ENCODE measurements around the gene TIMM10B. TPM values are rescaled to one million over a fixed set of nuclear protein-coding genes. Genes with fewer than 3 reads are reported as not detected.

TIMM10B gene
- total and polyA plus RNA-seq, 2 of the 13 experiments (the other 11 are each of a cell fraction or from before 2014, with no cell fraction given) = 34.9 to 39.5 TPM

DNA sequence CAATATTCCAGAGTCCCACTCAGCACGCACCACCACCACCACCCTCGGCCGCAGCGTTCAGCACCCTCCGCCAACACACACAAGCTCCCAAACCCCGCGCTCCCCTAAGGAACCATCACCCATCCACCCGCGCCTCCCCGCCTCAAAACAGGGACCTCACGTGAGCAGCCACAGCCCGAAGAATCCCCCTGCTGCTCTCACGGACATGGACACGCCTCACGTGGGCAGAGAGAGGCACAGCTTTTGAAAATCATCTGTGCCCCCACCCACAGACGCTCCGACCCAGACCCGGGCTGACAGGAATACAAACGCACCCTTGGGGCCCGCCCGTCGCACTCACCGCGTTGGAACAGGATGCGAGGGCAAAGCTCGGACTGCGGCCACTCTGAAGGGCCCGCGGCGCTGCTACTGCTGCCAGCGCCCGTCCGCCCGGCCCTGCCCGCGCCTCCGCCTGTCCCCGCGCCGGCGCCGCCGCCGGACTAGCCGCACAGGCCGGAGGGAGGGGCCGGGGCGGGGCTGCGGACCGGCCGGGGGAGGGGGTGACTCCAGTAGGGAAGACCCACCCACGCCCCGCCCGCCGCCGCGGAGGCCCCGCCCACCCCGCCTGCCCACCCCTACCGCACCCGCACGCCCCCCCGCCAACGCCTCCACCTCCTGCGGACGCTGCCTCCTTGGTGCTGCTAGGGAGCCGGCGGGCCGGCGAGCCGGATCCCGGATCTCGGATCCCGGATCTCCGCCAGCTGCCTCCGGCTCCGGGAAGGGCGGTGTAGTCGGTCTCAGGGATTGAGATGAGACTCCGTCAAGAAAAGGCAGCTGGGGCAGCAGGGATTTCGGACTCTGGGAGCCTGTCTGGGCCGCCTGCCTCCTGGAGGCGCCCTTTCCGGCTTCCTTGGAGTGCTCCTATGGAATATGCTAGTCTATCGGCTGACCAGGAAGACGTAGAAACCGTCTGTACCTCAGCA, 7.6 kb upstream of the TIMM10B start, which contains the start of gene TRIM3 (continued):
- TF ChIP-seq, protein P1, sequence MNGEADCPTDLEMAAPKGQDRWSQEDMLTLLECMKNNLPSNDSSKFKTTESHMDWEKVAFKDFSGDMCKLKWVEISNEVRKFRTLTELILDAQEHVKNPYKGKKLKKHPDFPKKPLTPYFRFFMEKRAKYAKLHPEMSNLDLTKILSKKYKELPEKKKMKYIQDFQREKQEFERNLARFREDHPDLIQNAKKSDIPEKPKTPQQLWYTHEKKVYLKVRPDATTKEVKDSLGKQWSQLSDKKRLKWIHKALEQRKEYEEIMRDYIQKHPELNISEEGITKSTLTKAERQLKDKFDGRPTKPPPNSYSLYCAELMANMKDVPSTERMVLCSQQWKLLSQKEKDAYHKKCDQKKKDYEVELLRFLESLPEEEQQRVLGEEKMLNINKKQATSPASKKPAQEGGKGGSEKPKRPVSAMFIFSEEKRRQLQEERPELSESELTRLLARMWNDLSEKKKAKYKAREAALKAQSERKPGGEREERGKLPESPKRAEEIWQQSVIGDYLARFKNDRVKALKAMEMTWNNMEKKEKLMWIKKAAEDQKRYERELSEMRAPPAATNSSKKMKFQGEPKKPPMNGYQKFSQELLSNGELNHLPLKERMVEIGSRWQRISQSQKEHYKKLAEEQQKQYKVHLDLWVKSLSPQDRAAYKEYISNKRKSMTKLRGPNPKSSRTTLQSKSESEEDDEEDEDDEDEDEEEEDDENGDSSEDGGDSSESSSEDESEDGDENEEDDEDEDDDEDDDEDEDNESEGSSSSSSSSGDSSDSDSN (CRISPR knock-in tag; IDR thresholded peaks at IDR 0.05) = peak; percentile 18; the same call in 1 of the 2 replicates
- TF ChIP-seq, protein P2, sequence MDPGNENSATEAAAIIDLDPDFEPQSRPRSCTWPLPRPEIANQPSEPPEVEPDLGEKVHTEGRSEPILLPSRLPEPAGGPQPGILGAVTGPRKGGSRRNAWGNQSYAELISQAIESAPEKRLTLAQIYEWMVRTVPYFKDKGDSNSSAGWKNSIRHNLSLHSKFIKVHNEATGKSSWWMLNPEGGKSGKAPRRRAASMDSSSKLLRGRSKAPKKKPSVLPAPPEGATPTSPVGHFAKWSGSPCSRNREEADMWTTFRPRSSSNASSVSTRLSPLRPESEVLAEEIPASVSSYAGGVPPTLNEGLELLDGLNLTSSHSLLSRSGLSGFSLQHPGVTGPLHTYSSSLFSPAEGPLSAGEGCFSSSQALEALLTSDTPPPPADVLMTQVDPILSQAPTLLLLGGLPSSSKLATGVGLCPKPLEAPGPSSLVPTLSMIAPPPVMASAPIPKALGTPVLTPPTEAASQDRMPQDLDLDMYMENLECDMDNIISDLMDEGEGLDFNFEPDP (CRISPR knock-in tag; conservative IDR thresholded peaks at IDR 0.05) = no peak
- no peak for TF ChIP-seq REPIN1 (CRISPR knock-in tag; IDR thresholded peaks at IDR 0.05; ENCODE audit: borderline replicate concordance, low read depth)
- TF ChIP-seq, protein P3, sequence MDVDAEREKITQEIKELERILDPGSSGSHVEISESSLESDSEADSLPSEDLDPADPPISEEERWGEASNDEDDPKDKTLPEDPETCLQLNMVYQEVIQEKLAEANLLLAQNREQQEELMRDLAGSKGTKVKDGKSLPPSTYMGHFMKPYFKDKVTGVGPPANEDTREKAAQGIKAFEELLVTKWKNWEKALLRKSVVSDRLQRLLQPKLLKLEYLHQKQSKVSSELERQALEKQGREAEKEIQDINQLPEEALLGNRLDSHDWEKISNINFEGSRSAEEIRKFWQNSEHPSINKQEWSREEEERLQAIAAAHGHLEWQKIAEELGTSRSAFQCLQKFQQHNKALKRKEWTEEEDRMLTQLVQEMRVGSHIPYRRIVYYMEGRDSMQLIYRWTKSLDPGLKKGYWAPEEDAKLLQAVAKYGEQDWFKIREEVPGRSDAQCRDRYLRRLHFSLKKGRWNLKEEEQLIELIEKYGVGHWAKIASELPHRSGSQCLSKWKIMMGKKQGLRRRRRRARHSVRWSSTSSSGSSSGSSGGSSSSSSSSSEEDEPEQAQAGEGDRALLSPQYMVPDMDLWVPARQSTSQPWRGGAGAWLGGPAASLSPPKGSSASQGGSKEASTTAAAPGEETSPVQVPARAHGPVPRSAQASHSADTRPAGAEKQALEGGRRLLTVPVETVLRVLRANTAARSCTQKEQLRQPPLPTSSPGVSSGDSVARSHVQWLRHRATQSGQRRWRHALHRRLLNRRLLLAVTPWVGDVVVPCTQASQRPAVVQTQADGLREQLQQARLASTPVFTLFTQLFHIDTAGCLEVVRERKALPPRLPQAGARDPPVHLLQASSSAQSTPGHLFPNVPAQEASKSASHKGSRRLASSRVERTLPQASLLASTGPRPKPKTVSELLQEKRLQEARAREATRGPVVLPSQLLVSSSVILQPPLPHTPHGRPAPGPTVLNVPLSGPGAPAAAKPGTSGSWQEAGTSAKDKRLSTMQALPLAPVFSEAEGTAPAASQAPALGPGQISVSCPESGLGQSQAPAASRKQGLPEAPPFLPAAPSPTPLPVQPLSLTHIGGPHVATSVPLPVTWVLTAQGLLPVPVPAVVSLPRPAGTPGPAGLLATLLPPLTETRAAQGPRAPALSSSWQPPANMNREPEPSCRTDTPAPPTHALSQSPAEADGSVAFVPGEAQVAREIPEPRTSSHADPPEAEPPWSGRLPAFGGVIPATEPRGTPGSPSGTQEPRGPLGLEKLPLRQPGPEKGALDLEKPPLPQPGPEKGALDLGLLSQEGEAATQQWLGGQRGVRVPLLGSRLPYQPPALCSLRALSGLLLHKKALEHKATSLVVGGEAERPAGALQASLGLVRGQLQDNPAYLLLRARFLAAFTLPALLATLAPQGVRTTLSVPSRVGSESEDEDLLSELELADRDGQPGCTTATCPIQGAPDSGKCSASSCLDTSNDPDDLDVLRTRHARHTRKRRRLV (CRISPR knock-in tag; IDR thresholded peaks at IDR 0.05) = 0 out of 2 replicates have a peak, but pooled peaks have one; percentile 29
- TF ChIP-seq ZNF501 (CRISPR knock-in tag; IDR thresholded peaks at IDR 0.05) = no peak; the same call in 1 of the 2 replicates
- peak; percentile 60 for TF ChIP-seq BHLHE40 (IDR thresholded peaks at IDR 0.05; ENCODE audit: low read length)
- TF ChIP-seq, protein P4, sequence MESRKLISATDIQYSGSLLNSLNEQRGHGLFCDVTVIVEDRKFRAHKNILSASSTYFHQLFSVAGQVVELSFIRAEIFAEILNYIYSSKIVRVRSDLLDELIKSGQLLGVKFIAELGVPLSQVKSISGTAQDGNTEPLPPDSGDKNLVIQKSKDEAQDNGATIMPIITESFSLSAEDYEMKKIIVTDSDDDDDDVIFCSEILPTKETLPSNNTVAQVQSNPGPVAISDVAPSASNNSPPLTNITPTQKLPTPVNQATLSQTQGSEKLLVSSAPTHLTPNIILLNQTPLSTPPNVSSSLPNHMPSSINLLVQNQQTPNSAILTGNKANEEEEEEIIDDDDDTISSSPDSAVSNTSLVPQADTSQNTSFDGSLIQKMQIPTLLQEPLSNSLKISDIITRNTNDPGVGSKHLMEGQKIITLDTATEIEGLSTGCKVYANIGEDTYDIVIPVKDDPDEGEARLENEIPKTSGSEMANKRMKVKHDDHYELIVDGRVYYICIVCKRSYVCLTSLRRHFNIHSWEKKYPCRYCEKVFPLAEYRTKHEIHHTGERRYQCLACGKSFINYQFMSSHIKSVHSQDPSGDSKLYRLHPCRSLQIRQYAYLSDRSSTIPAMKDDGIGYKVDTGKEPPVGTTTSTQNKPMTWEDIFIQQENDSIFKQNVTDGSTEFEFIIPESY (CRISPR knock-in tag; IDR thresholded peaks at IDR 0.05) = no peak
- no peak for TF ChIP-seq U2AF2 (IDR thresholded peaks at IDR 0.05; ENCODE audit: low read depth, low read length)
- TF ChIP-seq ZNF83 (CRISPR knock-in tag; IDR thresholded peaks at IDR 0.05; ENCODE audit: borderline replicate concordance) = no peak
- TF ChIP-seq SETDB1 (CRISPR knock-in tag; IDR thresholded peaks at IDR 0.05; ENCODE audit: borderline replicate concordance) = no peak
- peak; percentile 59 for TF ChIP-seq ZFX (CRISPR knock-in tag; IDR thresholded peaks at IDR 0.05; ENCODE audit: low read depth)
- TF ChIP-seq AGO1 (IDR thresholded peaks at IDR 0.05; ENCODE audit: low read depth, low read length, poor library complexity, severe bottlenecking) = peak; percentile 50
- TF ChIP-seq ZNF234 (CRISPR knock-in tag; conservative IDR thresholded peaks at IDR 0.05) = no peak
- no peak for TF ChIP-seq GABPA (IDR thresholded peaks at IDR 0.05; ENCODE audit: low read depth, low read length)
- TF ChIP-seq GABPA (CRISPR knock-in tag; IDR thresholded peaks at IDR 0.05; ENCODE audit: low read depth) = 0 out of 2 replicates have a peak, but pooled peaks have one; percentile 20
- TF ChIP-seq ZFY (CRISPR knock-in tag; IDR thresholded peaks at IDR 0.05) = peak; percentile 72
- no peak for TF ChIP-seq ZNF354B (CRISPR knock-in tag; IDR thresholded peaks at IDR 0.05)
